Progenitor cell of endocrine pancreas (in vitro differentiated cells): Measurements from ENCODE around the gene SFXN3. TPM values are rescaled to one million over a fixed set of nuclear protein-coding genes. Genes with fewer than 3 reads are reported as not detected.

ENCODE experiments used
- DNase-seq: peaks from one replicate; pipeline ENCODE4 v3.0.0; 2021; ENCODE audit warnings: low spot score; ENCODE audit not compliant: unreplicated experiment
- H3K27ac Mint-ChIP-seq: 2 replicates; pipeline ENCODE4 v1.8.0; 2021; ENCODE audit warnings: mild to moderate bottlenecking, moderate library complexity, mixed read lengths
- H3K27me3 Mint-ChIP-seq: 2 replicates; pipeline ENCODE4 v1.8.0; 2021; ENCODE audit warnings: mixed read lengths
- H3K36me3 Mint-ChIP-seq: 2 replicates; pipeline ENCODE4 v1.8.0; 2022; ENCODE audit warnings: mixed read lengths; ENCODE audit not compliant: insufficient read depth
- H3K4me1 Mint-ChIP-seq: 2 replicates; pipeline ENCODE4 v1.8.0; 2021; ENCODE audit warnings: low read depth, mixed read lengths
- H3K4me3 Mint-ChIP-seq: 2 replicates; pipeline ENCODE4 v1.8.0; 2021; ENCODE audit warnings: low read depth, mild to moderate bottlenecking, moderate library complexity, mixed read lengths
- H3K9me3 Mint-ChIP-seq: 2 replicates; pipeline ENCODE4 v1.8.0; 2021; ENCODE audit warnings: low read depth, mixed read lengths
- total RNA-seq: library from RNA; stranded (reverse); gene quantifications from 2 replicates; pipeline ENCODE4 v1.2.1, GENCODE V29; 2021
- TF ChIP-seq, protein P1 (sequence below): fragments of 200-600 bp; sonication (generic); IDR thresholded peaks from one replicate; pipeline ENCODE4 v1.5.0; 2021; ENCODE audit warnings: antibody characterized with exemption, mild to moderate bottlenecking; ENCODE audit not compliant: unreplicated experiment

Gene SFXN3
- total RNA-seq, 1 donor from 2014 or later = 6.1 TPM

- peak; percentile 74 for DNase-seq
- Mint-ChIP-seq H3K4me1 (peaks cover 16% of the 10 kb centered on the region), H3K36me3 (no peaks in the 10 kb centered on the region), H3K27ac (no peak overlapping the region), H3K9me3 (no peaks in the 10 kb centered on the region), H3K27me3 (peaks cover 48% of the 10 kb centered on the region), H3K4me3 (peak overlapping the region; percentile 63)
- TF ChIP-seq, protein P1, sequence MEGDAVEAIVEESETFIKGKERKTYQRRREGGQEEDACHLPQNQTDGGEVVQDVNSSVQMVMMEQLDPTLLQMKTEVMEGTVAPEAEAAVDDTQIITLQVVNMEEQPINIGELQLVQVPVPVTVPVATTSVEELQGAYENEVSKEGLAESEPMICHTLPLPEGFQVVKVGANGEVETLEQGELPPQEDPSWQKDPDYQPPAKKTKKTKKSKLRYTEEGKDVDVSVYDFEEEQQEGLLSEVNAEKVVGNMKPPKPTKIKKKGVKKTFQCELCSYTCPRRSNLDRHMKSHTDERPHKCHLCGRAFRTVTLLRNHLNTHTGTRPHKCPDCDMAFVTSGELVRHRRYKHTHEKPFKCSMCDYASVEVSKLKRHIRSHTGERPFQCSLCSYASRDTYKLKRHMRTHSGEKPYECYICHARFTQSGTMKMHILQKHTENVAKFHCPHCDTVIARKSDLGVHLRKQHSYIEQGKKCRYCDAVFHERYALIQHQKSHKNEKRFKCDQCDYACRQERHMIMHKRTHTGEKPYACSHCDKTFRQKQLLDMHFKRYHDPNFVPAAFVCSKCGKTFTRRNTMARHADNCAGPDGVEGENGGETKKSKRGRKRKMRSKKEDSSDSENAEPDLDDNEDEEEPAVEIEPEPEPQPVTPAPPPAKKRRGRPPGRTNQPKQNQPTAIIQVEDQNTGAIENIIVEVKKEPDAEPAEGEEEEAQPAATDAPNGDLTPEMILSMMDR = peak; percentile 76
These were observed 31.4 kb downstream of the SFXN3 start for GRCh38 chr10:101062232-101063049.

GRCh38 chr10:101063050-101063525, 32.1 kb downstream of the SFXN3 start:
- Mint-ChIP-seq H3K9me3 (no peaks in the 10 kb centered on the region), H3K4me3 (no peak overlapping the region), H3K27me3 (peaks cover 52% of the 10 kb centered on the region), H3K36me3 (no peaks in the 10 kb centered on the region), H3K27ac (no peak overlapping the region), H3K4me1 (peaks cover 16% of the 10 kb centered on the region)
- TF ChIP-seq, protein P1 = no peak
- no peak for DNase-seq

GRCh38 chr10:101063548-101064414, 32.7 kb downstream of the SFXN3 start:
- Mint-ChIP-seq H3K27me3 (peaks cover 52% of the 10 kb centered on the region), H3K36me3 (no peaks in the 10 kb centered on the region), H3K4me3 (no peak overlapping the region), H3K4me1 (peaks cover 16% of the 10 kb centered on the region), H3K27ac (no peak overlapping the region), H3K9me3 (no peaks in the 10 kb centered on the region)
- TF ChIP-seq, protein P1 = no peak
- no peak for DNase-seq

DNA sequence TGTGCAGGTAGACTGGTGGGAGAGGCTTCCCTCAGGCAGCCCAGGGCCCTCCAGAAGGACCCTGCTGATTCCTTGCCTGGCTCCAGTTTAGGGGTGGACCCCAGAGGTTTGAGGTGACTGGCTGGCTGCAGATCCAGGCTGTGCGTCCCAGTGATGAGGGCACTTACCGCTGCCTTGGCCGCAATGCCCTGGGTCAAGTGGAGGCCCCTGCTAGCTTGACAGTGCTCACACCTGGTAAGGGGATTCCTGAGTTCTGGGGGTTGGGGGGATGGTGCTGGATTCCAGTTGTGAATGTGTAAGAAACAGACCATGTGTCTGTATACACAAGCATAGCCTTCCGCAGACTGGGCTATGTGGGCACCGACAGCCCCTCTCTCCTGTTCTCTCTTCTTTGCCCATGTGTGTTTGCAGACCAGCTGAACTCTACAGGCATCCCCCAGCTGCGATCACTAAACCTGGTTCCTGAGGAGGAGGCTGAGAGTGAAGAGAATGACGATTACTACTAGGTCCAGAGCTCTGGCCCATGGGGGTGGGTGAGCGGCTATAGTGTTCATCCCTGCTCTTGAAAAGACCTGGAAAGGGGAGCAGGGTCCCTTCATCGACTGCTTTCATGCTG, 33.5 kb downstream of the SFXN3 start:
- H3K27ac Mint-ChIP-seq = no peak overlapping the region
- no peaks in the 10 kb centered on the region for H3K36me3 Mint-ChIP-seq
- H3K4me3 Mint-ChIP-seq = no peak overlapping the region
- peaks cover 13% of the 10 kb centered on the region for H3K4me1 Mint-ChIP-seq
- DNase-seq = no peak
- TF ChIP-seq, protein P1 = no peak
- peaks cover 52% of the 10 kb centered on the region for H3K27me3 Mint-ChIP-seq
- H3K9me3 Mint-ChIP-seq = no peaks in the 10 kb centered on the region
